Measurements from ENCODE around the gene CLDN18.

CLDN18 gene

DNA sequence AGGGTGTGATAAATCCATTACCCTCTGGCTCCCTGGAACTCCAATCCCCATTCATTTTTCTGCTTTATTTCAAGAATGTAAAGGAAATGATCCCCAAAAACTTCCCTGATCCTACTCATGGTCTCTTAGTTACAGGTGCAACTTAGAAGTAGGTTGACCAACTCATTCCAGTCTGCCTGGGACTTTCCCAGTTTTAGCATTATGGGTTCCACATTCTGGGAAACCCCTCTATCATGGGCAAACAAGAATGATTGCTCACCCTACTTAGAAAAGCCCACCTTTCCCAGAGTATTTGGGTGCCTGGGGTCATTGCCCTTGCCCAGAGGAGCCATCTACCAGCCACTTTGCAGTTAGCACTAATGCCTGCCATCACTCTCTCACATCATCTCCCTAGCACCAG is 15.6 kb downstream of the CLDN18 start:
- no peak for DNase-seq (ENCODE audit: low read depth)

GRCh38 chr3:138027821-138028220 is 17.9 kb downstream of the CLDN18 start:
- DNase-seq (ENCODE audit: low read depth): no peak

DNA sequence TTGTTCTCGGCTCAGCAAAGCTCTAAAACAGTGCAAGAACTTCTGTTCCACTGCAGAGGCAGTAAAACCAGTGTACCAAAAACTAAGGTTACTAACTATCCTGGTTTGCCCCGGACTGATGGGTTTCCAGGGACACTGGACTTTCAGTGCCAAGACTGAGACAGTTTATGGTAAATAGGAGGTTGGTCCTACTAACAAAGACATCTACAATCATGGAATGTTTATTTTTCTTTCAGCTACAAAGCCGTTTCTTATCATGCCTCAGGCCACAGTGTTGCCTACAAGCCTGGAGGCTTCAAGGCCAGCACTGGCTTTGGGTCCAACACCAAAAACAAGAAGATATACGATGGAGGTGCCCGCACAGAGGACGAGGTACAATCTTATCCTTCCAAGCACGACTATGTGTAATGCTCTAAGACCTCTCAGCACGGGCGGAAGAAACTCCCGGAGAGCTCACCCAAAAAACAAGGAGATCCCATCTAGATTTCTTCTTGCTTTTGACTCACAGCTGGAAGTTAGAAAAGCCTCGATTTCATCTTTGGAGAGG is 20.8 kb downstream of the CLDN18 start:
- no peak for DNase-seq (ENCODE audit: low read depth)

DNA sequence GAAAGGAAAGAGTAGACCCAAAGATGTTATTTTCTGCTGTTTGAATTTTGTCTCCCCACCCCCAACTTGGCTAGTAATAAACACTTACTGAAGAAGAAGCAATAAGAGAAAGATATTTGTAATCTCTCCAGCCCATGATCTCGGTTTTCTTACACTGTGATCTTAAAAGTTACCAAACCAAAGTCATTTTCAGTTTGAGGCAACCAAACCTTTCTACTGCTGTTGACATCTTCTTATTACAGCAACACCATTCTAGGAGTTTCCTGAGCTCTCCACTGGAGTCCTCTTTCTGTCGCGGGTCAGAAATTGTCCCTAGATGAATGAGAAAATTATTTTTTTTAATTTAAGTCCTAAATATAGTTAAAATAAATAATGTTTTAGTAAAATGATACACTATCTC is 21.6 kb downstream of the CLDN18 start:
- DNase-seq (ENCODE audit: low read depth): no peak

- DNase-seq (ENCODE audit: low read depth): no peak
Measured at GRCh38 chr3:138032567-138032966, 22.6 kb downstream of the CLDN18 start.

GRCh38 chr3:138033202-138033691 is 23.3 kb downstream of the CLDN18 start:
- DNase-seq (ENCODE audit: low read depth): no peak

GRCh38 chr3:138034918-138035317 is 25.0 kb downstream of the CLDN18 start:
- DNase-seq (ENCODE audit: low read depth): peak; percentile 23

- DNase-seq (ENCODE audit: low read depth): no peak
Measured at GRCh38 chr3:138036572-138036971, 26.6 kb downstream of the CLDN18 start.

DNA sequence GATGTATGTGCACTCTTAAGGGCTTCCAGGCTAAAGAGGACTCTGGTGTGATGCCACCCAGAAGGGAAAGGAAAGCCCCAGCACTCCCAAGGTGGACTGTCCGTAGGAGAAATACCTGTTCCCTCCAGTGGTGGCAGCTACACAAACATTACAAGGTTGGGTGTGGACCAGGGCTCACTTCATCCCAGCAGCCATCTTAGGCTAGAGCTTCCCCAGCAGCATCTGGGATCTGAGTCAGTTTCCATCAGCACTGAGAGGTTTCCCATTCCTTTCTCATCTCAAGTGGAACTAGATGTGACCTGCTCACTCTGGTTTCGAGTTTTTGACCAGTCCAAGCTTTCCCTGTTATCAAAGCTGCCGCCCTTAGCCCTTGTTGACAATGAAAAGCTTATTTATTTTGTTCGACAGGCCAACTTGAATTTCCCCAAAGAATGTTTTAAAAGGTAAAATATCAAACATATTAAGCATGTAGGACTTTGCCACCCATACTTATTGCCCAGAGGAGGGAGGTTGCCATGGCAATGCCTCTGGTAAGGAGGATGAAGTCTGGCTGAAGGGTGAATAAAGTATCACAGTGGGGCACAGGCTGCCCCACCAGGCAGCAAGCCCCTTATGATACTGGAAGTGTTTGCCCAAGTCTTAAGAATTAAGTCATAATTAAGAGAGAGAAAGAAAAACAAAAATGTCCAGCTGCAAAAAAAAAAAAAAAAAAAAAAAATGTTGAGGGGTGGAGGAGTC is 28.9 kb downstream of the CLDN18 start:
- DNase-seq (ENCODE audit: low read depth): no peak

DNA sequence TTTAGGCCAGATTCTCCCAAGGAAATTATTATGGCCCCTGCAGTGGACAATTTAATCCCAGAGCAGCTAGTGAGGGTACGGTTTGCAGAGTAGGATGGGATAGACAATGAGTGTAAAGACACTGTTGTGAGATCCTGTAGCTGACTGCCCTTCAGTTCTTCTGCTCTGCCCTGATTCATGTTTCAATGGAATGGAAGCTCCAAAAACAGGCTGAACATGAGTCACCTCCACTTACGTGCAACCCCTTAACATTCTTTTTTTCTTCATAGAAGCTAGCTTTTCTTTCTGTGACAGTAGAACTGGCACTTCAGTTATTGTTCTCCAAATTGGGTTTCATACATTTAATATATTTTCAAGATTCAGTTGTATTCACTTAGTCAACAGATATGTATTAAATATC is 32.1 kb downstream of the CLDN18 start:
- DNase-seq (ENCODE audit: low read depth): peak; percentile 87

DNA sequence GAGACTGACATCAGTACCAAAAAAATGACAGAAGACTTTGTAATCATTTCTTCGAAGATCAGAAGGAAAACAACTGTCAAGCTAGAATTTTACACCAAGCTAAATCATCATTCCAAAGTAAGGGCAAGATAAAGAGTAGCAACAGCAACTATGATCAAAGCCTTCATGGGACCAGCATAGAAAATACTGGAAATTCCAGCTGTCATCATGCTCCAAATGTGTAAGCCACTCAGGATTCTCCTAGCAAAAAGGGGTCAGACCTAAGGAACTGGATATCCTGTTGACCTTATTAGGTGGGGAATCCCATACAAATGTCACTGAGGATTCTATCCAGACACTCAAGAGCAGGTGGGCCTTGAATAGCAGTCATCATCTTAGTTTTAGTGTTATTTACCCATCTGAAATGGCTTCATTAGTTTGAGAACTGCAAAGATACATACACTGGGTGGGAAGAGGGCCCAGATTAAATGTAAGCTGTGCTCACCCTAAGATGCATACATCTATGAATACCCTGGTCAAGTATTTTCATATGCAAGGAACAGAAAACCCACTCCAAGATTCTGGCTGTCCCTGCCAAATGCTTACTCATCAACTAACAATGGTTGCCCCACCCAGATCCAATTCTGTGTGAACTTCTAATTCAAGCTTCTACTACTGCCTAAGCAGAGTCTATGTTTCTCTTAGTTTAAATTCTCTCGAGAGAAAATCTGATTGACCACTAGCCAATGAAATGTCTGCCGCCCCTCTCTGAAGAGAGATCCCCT is 33.5 kb downstream of the CLDN18 start:
- DNase-seq (ENCODE audit: low read depth): peak; percentile 90

GRCh38 chr3:138046085-138046484 is 36.1 kb downstream of the CLDN18 start:
- no peak for DNase-seq (ENCODE audit: low read depth)

DNA sequence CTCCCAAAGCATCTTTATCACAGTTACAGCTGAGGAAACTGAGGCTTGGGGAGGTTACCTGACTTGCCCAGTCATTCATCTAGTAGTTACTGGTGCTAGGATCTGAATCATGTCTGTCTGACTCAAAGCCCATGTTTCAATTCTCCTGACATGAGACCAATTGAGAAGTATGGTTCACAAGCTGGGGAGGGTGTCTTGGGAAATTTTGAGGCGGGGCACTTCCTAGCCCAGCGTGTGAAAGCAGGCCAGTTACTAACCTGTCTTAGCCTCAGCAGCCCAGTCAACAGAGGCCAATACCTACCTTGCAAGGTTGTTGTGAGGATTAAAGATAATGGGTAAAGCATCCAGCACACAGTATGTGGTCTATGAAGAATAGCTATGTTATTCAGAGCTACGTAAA is 37.0 kb downstream of the CLDN18 start:
- DNase-seq (ENCODE audit: low read depth): no peak

DNA sequence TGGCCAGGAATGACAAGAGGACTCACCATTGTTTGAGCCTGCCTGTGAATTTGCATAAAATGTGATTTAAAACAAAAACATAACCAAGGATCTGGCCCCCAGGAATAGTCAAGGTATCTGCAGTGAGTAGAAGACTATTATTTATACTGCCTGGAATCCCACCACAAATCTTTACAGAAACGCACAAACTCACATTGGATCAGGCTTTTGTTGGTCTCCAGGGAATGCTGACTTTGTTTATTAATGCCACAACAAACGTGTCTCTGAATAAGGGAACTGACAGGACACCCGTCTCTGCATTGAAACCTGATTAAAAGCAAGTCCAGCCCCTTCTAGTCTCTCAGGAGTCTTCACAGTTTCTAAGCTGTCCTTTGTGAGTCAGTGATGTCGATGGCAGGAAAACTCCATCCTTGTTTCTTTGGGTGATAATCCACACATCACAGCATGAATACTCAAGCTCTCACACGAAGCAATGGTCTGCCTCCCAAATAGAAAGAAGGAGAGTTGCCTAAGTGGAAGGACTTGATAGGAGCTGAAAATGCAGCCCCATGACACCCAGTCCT is 37.7 kb downstream of the CLDN18 start:
- no peak for DNase-seq (ENCODE audit: low read depth)

DNA sequence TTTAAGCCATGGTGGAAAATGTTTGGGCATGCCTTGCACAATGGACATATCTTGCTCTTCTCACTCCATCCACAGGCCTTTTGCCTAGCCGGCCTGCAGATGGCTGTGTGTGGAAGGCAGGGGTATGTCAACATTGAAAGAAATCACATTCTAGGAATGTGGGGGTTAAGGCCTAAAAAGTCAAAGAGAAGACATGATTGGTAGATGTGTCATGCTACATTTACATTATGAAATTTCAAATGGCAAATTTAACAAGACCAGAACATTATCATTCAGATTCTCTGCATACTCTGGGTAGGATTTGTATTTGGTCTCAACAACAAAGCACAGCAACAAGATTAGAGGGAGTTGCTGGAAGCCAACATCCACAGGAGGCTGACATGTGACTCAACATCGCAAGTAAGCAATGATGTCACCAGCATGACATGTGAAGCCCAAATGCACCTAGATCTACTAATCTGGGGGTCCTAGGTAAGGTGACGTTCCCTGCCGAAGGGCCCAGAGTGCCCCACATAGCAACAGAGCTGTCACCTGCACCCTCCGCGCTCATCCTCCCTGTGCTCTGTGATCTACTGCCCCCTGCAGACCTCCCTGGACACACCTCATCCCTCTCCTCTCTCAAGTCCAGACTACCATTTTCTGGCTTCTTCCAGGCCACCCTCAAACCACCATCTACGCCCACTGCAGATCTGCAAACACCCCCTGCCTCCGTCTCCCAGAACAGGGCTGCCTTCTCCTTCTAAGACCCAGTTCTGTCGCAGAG is 39.4 kb downstream of the CLDN18 start:
- peak; percentile 91 for DNase-seq (ENCODE audit: low read depth)

- DNase-seq (ENCODE audit: low read depth): peak; percentile 63
Measured at GRCh38 chr3:138051947-138052802, 42.2 kb downstream of the CLDN18 start.

DNA sequence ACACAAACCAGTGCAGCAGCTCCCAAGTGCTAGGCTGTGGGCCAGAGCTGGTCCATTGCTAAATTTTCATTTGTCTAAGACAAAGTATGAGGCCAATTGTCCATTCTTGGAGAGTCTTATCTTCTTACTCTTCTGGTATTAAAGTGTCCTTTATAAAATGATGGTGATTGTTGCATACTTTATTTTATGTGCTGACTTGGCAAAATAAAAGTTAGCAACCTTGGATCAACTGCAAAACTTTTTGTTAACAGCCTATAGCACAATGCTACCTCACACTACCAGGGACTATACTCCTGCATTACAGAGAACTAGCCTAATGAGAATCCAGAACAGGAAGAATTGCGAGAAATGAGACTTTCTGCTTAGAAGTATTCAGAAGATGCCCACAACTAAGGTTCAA is 44.1 kb downstream of the CLDN18 start:
- DNase-seq (ENCODE audit: low read depth): no peak

GRCh38 chr3:138057384-138057783 is 47.4 kb downstream of the CLDN18 start:
- no peak for DNase-seq (ENCODE audit: low read depth)

- DNase-seq (ENCODE audit: low read depth): no peak
Measured at GRCh38 chr3:138059261-138059660, 49.3 kb downstream of the CLDN18 start.

DNA sequence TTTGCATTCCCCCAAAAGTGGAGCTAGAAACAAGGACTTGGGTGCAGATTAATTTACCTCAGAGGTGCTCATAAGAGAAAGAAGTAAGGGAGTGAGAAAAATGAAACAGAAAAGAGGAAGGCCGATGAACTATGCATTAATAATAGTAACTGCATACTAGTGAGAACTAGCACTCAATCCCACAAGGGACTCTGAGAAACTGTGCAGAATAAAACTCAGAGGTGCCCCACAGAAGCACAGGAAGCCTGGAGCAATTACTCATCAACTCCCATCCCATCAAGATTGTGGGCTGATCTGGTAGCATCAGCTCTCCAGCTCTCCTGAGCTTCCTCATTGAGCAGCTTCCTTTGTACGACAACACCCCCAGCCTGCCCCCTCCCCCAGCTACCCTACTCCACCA is 50.8 kb downstream of the CLDN18 start:
- no peak for DNase-seq (ENCODE audit: low read depth)

DNA sequence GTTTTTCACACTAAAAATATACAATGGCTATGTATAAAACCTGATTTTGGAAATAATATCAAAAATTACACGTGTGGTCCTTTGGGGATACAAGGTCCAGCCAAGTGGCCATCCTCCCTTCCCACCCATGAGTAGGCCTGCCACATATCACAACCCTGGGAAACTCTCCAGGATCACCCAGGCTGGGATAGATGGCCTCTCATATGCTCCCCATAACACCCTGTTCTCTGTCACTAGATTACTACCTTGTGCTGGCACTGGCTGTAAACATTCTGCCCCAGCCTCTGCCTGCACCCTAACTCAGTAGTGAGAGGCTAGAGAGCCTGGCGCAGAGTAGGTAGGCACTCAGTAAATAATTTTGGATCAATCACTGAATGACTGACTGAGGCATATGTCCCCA is 52.1 kb downstream of the CLDN18 start:
- DNase-seq (ENCODE audit: low read depth): no peak
